ENCODE measurements around the gene ITGA8.
"Not testable (repeated sequence)": the region's sequence is repeated elsewhere in the genome, so short reads cannot be mapped to it uniquely, and the experiment has no call there.

The ITGA8 gene

DNA sequence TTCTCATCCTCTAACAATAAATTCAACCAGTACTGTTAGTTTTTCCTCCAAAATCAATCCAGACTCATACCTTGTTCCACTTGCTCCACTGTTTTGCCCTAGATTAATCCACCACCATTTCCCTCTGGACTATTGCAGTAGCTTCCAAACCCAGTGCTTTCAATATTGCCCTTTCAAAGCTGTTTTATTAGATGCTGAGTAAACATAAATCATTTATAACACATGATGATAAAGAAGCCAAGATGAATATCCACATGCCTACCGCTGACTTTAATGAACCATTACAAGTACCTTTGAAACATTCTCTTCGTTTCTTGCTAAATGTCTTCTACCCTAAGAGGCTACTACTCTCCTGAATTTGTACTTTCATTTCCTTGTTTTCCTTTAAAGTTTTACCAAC, 174.5 kb downstream of the ITGA8 start:
- Histone ChIP-seq H3K4me1 (ENCODE audit: control insufficient read depth in 1 of 2, insufficient read depth in 1 of 2, low read depth in 1 of 2, low read length in 1 of 2) (no peaks in the 10 kb centered on the region), H3K4me3 (ENCODE audit: low read depth in 1 of 2, low read length in 1 of 2) (no peak overlapping the region), H3K27ac (no peak overlapping the region), H3K27me3 (no peaks in the 10 kb centered on the region), H3K36me3 (no peaks in the 10 kb centered on the region), H3K9me3 (no peaks in the 10 kb centered on the region)
- TF ChIP-seq, protein P1, sequence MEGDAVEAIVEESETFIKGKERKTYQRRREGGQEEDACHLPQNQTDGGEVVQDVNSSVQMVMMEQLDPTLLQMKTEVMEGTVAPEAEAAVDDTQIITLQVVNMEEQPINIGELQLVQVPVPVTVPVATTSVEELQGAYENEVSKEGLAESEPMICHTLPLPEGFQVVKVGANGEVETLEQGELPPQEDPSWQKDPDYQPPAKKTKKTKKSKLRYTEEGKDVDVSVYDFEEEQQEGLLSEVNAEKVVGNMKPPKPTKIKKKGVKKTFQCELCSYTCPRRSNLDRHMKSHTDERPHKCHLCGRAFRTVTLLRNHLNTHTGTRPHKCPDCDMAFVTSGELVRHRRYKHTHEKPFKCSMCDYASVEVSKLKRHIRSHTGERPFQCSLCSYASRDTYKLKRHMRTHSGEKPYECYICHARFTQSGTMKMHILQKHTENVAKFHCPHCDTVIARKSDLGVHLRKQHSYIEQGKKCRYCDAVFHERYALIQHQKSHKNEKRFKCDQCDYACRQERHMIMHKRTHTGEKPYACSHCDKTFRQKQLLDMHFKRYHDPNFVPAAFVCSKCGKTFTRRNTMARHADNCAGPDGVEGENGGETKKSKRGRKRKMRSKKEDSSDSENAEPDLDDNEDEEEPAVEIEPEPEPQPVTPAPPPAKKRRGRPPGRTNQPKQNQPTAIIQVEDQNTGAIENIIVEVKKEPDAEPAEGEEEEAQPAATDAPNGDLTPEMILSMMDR (IDR thresholded peaks at IDR 0.05): no peak

DNA sequence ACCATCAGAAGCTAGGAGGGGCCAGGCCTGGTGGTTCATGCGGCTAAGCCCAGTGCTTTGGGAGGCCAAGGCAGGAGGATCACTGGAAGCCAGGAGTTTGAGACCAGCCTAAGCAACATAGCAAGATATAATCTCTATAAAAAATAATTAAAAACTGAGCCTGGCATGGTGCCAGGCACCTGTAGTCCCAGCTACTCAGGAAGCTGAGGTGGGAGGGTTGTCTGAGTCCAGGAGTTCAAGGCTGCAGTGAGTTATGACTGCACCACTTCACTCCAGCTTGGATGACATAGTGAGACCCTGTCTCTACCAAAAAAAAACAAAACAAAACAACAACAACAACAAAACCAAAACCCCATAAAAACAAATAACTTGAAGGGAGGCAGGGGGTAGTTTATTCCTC, 175.7 kb downstream of the ITGA8 start:
- H3K27ac ChIP-seq: no peak overlapping the region
- H3K36me3 ChIP-seq: no peaks in the 10 kb centered on the region
- no peaks in the 10 kb centered on the region for H3K27me3 ChIP-seq
- TF ChIP-seq, protein P1 (IDR thresholded peaks at IDR 0.05): no peak
- no peaks in the 10 kb centered on the region for H3K4me1 ChIP-seq (ENCODE audit: control insufficient read depth in 1 of 2, insufficient read depth in 1 of 2, low read depth in 1 of 2, low read length in 1 of 2)
- H3K4me3 ChIP-seq (ENCODE audit: low read depth in 1 of 2, low read length in 1 of 2): no peak overlapping the region
- no peaks in the 10 kb centered on the region for H3K9me3 ChIP-seq

DNA sequence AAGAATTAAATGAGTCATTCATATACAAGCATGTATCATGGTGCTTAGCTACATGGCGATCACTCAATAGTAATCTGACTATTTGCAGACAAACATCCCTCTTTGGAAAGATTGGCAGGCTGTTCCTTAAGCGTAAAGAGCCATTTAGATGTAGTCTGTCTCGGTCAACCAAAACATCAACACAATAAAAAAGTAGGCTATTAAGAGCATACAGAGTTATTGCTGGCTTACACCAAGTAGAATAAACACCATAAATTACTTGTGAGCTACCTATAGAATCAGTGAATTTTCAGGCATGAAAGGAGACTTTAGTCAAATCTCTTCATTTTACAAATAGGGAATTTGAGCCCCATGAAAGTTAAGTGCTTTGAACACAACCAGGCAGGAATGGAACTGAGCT, 176.9 kb downstream of the ITGA8 start:
- Histone ChIP-seq H3K4me3 (ENCODE audit: low read depth in 1 of 2, low read length in 1 of 2) (no peak overlapping the region), H3K27ac (no peak overlapping the region), H3K9me3 (no peaks in the 10 kb centered on the region), H3K36me3 (no peaks in the 10 kb centered on the region), H3K27me3 (no peaks in the 10 kb centered on the region), H3K4me1 (ENCODE audit: control insufficient read depth in 1 of 2, insufficient read depth in 1 of 2, low read depth in 1 of 2, low read length in 1 of 2) (no peaks in the 10 kb centered on the region)
- TF ChIP-seq, protein P1 (IDR thresholded peaks at IDR 0.05): no peak

DNA sequence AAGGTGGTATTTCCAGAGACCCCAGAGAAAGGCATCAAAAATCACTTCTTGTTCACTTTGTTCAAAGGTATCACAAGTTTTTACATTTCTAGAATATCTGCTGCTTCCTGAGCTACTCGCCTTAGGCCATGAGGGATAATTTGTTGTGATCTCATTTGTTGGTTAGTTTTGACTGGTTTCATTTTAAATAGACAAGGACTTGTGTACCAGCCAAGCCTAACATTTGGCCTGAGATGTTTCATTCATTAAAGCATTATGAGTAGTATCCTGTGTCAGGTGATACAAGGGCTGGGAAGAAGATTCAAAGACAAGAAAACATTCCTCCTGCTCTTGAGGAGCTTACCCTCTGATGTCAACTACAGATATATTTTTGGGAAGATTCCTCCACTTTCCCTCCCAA, 178.3 kb downstream of the ITGA8 start:
- H3K9me3 ChIP-seq: no peaks in the 10 kb centered on the region
- H3K27me3 ChIP-seq: no peaks in the 10 kb centered on the region
- H3K27ac ChIP-seq: no peak overlapping the region
- TF ChIP-seq, protein P1 (IDR thresholded peaks at IDR 0.05): no peak
- no peaks in the 10 kb centered on the region for H3K4me1 ChIP-seq (ENCODE audit: control insufficient read depth in 1 of 2, insufficient read depth in 1 of 2, low read depth in 1 of 2, low read length in 1 of 2)
- no peaks in the 10 kb centered on the region for H3K36me3 ChIP-seq
- H3K4me3 ChIP-seq (ENCODE audit: low read depth in 1 of 2, low read length in 1 of 2): no peak overlapping the region

DNA sequence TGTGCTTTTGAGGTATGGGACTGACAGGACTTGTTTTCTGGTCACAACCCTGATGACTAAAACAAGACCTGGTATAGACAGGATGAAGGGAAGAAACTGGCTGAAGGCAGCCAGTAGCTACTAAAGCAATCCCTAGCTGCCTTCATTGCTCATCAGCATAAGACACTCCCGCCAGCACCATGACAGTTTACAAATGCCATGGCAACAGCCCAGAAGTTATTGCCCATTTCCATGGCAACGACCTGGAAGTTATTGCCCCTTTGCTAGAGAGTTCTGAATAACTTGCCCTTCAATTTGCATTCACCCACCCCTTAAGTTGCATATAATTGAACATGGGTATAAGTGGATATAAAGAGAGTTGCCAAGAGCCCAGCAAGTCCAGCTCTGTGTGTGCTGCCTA, 179.0 kb downstream of the ITGA8 start:
- no peaks in the 10 kb centered on the region for H3K36me3 ChIP-seq
- H3K27me3 ChIP-seq: no peaks in the 10 kb centered on the region
- TF ChIP-seq, protein P1 (IDR thresholded peaks at IDR 0.05): no peak
- no peaks in the 10 kb centered on the region for H3K9me3 ChIP-seq
- H3K4me3 ChIP-seq (ENCODE audit: low read depth in 1 of 2, low read length in 1 of 2): no peak overlapping the region
- no peak overlapping the region for H3K27ac ChIP-seq
- no peaks in the 10 kb centered on the region for H3K4me1 ChIP-seq (ENCODE audit: control insufficient read depth in 1 of 2, insufficient read depth in 1 of 2, low read depth in 1 of 2, low read length in 1 of 2)

DNA sequence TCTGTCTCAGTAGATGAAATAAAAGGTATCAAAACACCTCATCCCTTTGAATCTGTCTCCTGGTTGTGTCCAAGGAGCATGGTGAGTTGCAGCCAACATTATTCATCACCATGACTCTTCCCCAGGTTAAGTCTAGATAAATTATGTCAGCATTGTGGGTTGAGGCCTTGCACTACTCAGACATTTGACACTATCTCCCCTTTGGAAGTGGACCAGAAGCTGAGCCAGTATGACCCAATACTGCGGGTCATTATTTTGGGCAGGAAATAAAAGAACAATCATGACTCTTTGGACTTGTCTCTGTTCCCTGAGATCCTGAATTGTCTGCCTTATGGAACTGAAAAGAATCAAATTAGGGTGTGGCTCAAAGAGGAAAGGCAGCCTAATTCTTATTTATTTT, 180.5 kb downstream of the ITGA8 start:
- Histone ChIP-seq H3K27ac (no peak overlapping the region), H3K4me1 (ENCODE audit: control insufficient read depth in 1 of 2, insufficient read depth in 1 of 2, low read depth in 1 of 2, low read length in 1 of 2) (no peaks in the 10 kb centered on the region), H3K27me3 (no peaks in the 10 kb centered on the region), H3K4me3 (ENCODE audit: low read depth in 1 of 2, low read length in 1 of 2) (no peak overlapping the region), H3K36me3 (no peaks in the 10 kb centered on the region), H3K9me3 (no peaks in the 10 kb centered on the region)
- TF ChIP-seq, protein P1 (IDR thresholded peaks at IDR 0.05): no peak

DNA sequence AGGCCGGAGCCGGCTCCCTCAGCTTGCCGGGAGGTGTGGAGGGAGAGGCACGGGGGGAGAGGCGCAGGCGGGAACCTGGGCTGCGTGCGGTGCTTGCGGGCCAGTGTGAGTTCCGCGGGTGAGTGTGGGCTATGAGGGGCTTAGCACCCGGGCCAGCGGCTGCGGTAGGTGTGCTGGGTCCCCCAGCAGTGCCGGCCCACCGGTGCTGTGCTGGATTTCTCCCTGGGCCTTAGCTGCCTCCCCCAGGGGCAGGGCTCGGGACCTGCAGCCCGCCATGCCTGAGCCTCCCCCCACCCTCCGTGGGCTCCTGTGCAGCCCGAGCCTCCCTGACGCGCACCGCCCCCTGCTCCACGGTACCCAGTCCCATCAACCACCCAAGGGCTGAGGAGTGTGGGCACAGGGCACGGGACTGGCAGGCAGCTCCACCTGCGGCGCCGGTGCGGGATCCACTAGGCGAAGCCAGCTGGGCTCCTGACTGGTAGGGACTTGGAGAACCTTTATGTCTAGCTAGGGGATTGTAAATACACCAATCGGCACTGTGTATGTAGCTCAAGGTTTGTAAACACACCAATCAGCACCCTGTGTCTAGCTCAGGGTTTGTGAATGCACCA, 184.7 kb downstream of the ITGA8 start:
- H3K27ac ChIP-seq; H3K27me3 ChIP-seq; H3K4me3 ChIP-seq (ENCODE audit: low read depth in 1 of 2, low read length in 1 of 2); H3K9me3 ChIP-seq; H3K4me1 ChIP-seq (ENCODE audit: control insufficient read depth in 1 of 2, insufficient read depth in 1 of 2, low read depth in 1 of 2, low read length in 1 of 2); H3K36me3 ChIP-seq: not testable (repeated sequence)

Data from neutrophil (primary cell).